ENCODE results near the gene USP48.

Gene USP48

DNA sequence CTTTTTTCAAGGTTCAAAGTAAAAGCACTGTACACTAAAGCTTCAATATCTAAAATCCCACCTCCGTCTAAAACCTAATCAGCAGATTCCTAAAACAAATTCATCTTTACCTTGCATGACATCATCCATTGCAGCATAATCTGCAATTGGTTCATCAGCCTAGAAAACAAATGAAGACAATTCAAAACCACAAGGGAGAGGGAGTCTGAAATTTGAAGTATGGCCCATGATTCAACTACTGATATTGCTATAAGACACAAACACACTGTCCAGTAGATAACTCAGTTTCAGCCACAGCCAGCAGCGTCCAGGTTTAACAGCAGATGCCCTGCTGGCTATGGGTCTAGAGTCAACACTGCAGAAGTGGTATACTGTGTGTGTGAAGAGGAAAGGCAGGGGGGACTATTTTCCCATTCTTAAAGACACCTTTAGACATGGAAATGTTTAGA, 95.8 kb downstream of the USP48 start:
- TF ChIP-seq, protein P1, sequence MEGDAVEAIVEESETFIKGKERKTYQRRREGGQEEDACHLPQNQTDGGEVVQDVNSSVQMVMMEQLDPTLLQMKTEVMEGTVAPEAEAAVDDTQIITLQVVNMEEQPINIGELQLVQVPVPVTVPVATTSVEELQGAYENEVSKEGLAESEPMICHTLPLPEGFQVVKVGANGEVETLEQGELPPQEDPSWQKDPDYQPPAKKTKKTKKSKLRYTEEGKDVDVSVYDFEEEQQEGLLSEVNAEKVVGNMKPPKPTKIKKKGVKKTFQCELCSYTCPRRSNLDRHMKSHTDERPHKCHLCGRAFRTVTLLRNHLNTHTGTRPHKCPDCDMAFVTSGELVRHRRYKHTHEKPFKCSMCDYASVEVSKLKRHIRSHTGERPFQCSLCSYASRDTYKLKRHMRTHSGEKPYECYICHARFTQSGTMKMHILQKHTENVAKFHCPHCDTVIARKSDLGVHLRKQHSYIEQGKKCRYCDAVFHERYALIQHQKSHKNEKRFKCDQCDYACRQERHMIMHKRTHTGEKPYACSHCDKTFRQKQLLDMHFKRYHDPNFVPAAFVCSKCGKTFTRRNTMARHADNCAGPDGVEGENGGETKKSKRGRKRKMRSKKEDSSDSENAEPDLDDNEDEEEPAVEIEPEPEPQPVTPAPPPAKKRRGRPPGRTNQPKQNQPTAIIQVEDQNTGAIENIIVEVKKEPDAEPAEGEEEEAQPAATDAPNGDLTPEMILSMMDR (IDR thresholded peaks at IDR 0.05; ENCODE audit: low read depth, low read length), result no peak
- no peak for DNase-seq
- Histone ChIP-seq H3K36me3 (peaks cover 40% of the 10 kb centered on the region), H3K4me3 (ENCODE audit: low read depth, low read length) (no peak overlapping the region), H3K9me3 (ENCODE audit: severe bottlenecking) (no peaks in the 10 kb centered on the region), H3K27me3 (ENCODE audit: insufficient read depth, low read depth, severe bottlenecking) (no peaks in the 10 kb centered on the region), H3K27ac (no peak overlapping the region)

DNA sequence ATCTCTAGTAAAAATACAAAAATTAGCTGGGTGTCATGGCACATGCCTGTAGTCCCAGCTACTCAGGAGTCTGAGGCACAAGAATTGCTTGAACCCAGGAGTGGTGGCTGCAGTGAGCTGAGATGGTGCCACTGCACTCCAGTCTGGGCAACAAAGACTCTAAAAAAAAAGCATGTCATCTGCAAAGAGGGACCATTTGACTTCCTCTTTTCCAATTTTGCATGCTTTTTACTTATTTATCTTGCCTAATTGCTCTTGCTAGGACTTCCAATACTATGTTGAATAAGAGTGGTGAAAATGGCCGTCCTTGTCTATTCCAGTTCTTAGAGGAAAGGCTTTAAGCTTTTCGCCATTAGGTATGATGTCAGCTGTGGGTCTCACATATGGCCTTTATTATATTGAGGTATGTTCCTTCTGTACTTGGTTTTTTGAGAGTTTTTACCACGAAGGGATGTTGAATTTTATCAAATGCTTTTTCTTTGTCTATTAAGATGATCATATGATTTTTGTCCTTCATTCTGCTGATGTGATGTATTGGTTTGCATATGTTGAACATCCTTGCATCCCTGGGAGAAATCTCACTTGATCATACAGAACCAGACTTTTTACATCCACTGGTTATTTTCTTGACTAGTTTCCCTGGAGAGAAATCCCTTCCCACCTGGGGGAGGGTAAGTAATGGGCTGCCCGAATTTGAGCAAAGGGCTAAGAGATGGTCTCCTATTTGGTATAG, 96.8 kb downstream of the USP48 start:
- no peaks in the 10 kb centered on the region for H3K27me3 ChIP-seq (ENCODE audit: insufficient read depth, low read depth, severe bottlenecking)
- H3K4me3 ChIP-seq (ENCODE audit: low read depth, low read length), result no peak overlapping the region
- no peak for DNase-seq
- H3K27ac ChIP-seq, result no peak overlapping the region
- H3K36me3 ChIP-seq, result peaks cover 36% of the 10 kb centered on the region
- TF ChIP-seq, protein P1 (IDR thresholded peaks at IDR 0.05; ENCODE audit: low read depth, low read length), result no peak
- no peaks in the 10 kb centered on the region for H3K9me3 ChIP-seq (ENCODE audit: severe bottlenecking)

DNA sequence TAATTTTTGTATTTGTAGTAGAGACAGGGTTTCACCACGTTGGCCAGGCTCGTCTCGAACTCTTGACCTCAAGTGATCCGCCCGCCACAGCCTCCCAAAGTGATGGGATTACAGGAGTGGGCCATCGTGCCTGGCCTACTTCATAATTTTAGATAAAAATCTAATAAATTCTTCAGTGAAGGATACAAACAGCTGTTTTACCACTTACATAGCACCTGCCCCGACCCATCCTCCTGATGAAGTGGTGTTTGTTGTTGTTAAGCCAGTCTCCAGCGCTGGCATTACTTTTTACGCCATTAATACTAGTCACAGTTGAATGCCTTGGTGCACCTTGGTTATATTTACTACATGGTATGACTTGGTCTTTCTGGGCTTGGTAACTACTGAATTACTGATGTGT, 101.5 kb downstream of the USP48 start:
- Histone ChIP-seq H3K27ac (no peak overlapping the region), H3K27me3 (ENCODE audit: insufficient read depth, low read depth, severe bottlenecking) (no peaks in the 10 kb centered on the region), H3K9me3 (ENCODE audit: severe bottlenecking) (no peaks in the 10 kb centered on the region), H3K4me3 (ENCODE audit: low read depth, low read length) (no peak overlapping the region), H3K36me3 (peaks cover 33% of the 10 kb centered on the region)
- TF ChIP-seq, protein P1 (IDR thresholded peaks at IDR 0.05; ENCODE audit: low read depth, low read length), result no peak
- DNase-seq, result no peak

DNA sequence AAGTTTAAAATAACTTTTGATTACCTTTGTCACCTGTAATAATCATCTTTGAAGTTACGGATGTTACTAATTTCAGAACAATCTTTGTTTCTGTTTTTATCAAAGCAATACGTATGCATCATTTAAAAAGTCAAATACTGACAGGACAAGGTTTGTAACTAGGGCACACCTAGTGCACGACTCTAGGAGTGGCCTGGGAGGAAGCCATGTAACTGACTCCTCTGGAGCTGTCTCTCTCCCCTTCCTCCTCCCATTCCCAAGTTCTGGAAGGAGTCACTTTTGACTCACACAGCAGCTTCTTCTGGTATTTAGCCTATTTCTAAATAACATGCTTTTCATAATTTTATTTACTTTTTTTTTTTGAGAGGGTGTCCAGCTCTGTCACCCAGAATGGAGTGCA, 102.0 kb downstream of the USP48 start:
- Histone ChIP-seq H3K36me3 (peaks cover 30% of the 10 kb centered on the region), H3K27ac (no peak overlapping the region), H3K27me3 (ENCODE audit: insufficient read depth, low read depth, severe bottlenecking) (no peaks in the 10 kb centered on the region), H3K4me3 (ENCODE audit: low read depth, low read length) (no peak overlapping the region), H3K9me3 (ENCODE audit: severe bottlenecking) (no peaks in the 10 kb centered on the region)
- TF ChIP-seq, protein P1 (IDR thresholded peaks at IDR 0.05; ENCODE audit: low read depth, low read length), result no peak
- DNase-seq, result no peak

DNA sequence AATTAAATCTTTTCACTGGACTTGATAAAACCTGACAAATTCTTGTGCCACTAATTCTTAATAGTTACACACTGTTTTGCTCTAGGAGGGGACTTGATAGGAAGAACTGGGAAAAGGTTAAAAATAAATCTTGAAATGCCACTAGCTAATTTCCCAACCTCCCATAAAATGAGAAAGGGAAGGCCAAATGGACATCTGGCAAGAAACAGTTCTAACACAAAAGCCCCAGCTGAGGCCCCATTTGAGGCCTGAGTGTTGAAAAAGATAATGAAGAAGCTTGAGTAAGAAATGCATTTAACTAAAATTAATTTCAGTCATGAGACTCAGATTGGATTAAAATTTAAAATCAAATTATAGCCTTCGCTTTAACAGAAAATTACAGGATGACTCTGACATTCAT, 102.6 kb downstream of the USP48 start:
- TF ChIP-seq, protein P1 (IDR thresholded peaks at IDR 0.05; ENCODE audit: low read depth, low read length), result no peak
- peaks cover 27% of the 10 kb centered on the region for H3K36me3 ChIP-seq

DNA sequence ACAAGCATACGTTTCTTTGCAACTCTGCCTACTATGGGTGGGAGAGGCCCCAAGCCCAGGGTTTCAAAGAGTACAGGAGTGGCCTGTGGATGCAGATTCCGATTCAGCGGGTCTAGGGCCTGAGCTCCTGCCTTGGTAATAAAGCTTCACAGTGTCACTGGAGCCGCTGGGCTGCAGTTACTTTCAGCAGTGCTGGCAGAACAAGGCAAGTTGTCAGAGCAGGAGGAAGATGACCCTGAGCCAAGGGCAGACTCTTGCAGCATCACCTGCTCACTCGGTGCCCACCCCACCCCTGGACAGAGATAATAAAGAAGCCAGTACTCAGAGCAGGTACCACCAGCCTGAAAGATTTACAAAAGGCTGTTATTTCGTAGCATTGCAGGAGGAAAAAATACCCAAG, 105.8 kb downstream of the USP48 start:
- Histone ChIP-seq H3K27me3 (ENCODE audit: insufficient read depth, low read depth, severe bottlenecking) (no peaks in the 10 kb centered on the region), H3K27ac (no peak overlapping the region), H3K36me3 (peaks cover 21% of the 10 kb centered on the region), H3K9me3 (ENCODE audit: severe bottlenecking) (no peaks in the 10 kb centered on the region), H3K4me3 (ENCODE audit: low read depth, low read length) (no peak overlapping the region)
- no peak for DNase-seq
- TF ChIP-seq, protein P1 (IDR thresholded peaks at IDR 0.05; ENCODE audit: low read depth, low read length), result no peak

More for the DNA sequence above, 102.6 kb downstream of the USP48 start:
- Histone ChIP-seq H3K27me3 (ENCODE audit: insufficient read depth, low read depth, severe bottlenecking) (no peaks in the 10 kb centered on the region), H3K4me3 (ENCODE audit: low read depth, low read length) (no peak overlapping the region), H3K27ac (no peak overlapping the region), H3K9me3 (ENCODE audit: severe bottlenecking) (no peaks in the 10 kb centered on the region)
- DNase-seq, result no peak
